ENCODE data around the gene APBA2.

APBA2 gene

DNA sequence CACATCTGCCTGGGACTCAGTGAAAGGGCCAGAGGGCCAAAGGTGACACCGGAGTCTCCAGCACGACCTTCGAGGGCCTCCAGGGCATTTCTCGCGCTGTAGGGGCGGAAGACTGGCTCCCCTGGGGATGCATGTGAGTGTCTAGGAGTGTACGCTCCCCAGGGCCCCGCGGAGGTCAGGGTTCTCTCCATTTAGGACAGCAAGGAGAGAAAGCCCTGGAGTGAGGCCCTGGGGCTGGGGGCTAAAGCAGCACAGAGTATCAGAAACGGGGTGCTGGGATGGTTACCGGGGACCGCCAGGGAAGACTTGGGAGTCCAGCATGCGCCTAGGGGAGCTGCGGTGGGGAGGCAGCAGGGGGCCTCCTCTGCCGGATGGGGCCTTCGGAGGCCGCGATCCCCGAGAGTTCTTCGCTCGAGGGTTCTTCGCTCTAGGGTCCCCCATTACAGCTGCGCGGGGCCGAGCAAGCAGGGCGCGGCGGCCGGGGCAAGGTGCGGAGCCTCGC lies 595 bp upstream of the APBA2 start:
- TF ChIP-seq, protein P1, sequence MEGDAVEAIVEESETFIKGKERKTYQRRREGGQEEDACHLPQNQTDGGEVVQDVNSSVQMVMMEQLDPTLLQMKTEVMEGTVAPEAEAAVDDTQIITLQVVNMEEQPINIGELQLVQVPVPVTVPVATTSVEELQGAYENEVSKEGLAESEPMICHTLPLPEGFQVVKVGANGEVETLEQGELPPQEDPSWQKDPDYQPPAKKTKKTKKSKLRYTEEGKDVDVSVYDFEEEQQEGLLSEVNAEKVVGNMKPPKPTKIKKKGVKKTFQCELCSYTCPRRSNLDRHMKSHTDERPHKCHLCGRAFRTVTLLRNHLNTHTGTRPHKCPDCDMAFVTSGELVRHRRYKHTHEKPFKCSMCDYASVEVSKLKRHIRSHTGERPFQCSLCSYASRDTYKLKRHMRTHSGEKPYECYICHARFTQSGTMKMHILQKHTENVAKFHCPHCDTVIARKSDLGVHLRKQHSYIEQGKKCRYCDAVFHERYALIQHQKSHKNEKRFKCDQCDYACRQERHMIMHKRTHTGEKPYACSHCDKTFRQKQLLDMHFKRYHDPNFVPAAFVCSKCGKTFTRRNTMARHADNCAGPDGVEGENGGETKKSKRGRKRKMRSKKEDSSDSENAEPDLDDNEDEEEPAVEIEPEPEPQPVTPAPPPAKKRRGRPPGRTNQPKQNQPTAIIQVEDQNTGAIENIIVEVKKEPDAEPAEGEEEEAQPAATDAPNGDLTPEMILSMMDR (conservative IDR thresholded peaks at IDR 0.05; ENCODE audit: low read length), result no peak
- TF ChIP-seq EZH2phosphoT487 (IDR thresholded peaks at IDR 0.05; ENCODE audit: borderline replicate concordance), result no peak
- Histone ChIP-seq H3K79me2 (ENCODE audit: insufficient read depth, low read length) (no peaks in the 10 kb centered on the region), H4K20me1 (ENCODE audit: insufficient read depth, low read length, poor library complexity, severe bottlenecking) (no peaks in the 10 kb centered on the region), H3K9ac (ENCODE audit: low read depth, low read length, poor library complexity, severe bottlenecking) (no peak overlapping the region), H3K4me1 (ENCODE audit: insufficient read depth, low read length, poor library complexity, severe bottlenecking) (peaks cover 10% of the 10 kb centered on the region), H3K27me3 (ENCODE audit: insufficient read depth, low read length, poor library complexity, severe bottlenecking) (no peaks in the 10 kb centered on the region), H3K36me3 (ENCODE audit: insufficient read depth, low read length) (no peaks in the 10 kb centered on the region), H2AFZ (ENCODE audit: low read length) (no peak overlapping the region), H3K4me3 (ENCODE audit: low read length, poor library complexity, severe bottlenecking) (no peak overlapping the region), H3K9me3 (ENCODE audit: insufficient read depth, low read depth, low read length) (no peaks in the 10 kb centered on the region), H3F3A (ENCODE audit: low read depth) (no peaks in the 10 kb centered on the region), H3K9me2 (replicated peaks; ENCODE audit: low read depth, low read length) (no peaks in the 10 kb centered on the region), H3K4me2 (ENCODE audit: low read depth, low read length, poor library complexity, severe bottlenecking) (no peak overlapping the region)

DNA sequence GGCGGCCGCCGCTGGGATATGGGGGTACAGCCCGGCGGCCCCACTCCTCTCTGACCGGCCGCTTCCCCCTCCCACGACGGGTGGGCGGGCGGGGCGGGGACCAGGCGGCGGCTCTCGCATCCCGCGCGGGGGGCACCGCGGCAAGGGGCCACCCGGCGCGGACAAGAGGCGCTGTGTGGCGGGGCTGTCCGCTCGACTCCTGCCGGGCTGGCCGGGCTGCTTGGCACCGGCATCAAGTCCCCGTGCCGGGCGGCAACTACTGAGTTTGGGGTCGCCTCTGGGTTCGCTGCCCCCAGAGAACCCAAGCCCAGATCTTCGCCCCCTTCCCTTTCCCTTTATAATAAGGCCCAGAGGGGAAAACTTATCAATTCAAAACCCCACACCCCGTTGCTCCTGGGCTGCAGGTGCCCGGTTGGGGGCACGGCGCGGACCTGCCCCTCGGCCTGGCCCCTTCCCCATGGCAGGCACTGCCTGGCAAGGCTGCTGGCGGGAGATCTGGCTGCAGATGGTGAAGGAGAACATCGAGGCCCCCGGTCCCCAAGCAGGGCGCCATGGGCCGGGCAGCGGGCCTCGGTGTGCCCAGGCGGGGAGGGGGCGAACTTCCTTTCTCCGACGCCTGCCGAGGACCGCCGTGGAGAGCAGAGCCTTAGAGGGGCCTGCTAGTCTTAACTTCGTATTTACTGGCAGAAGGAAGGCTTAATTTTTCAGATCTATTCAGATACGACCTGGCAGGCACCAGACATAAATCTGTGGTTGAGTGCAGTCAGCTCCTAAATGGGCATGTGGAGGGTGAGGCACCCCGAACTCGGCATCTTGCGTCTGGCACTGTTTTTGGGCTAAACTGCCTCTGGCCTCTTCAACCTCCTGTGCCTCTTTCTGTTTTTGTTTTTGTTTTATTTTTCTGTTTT lies 911 bp downstream of the APBA2 start:
- H3K4me3 ChIP-seq (ENCODE audit: low read length, poor library complexity, severe bottlenecking), result no peak overlapping the region
- H3K36me3 ChIP-seq (ENCODE audit: insufficient read depth, low read length), result no peaks in the 10 kb centered on the region
- H3K27me3 ChIP-seq (ENCODE audit: insufficient read depth, low read length, poor library complexity, severe bottlenecking), result no peaks in the 10 kb centered on the region
- H3K4me2 ChIP-seq (ENCODE audit: low read depth, low read length, poor library complexity, severe bottlenecking), result no peak overlapping the region
- H3K79me2 ChIP-seq (ENCODE audit: insufficient read depth, low read length), result no peaks in the 10 kb centered on the region
- H2AFZ ChIP-seq (ENCODE audit: low read length), result no peak overlapping the region
- H3K4me1 ChIP-seq (ENCODE audit: insufficient read depth, low read length, poor library complexity, severe bottlenecking), result peaks cover 19% of the 10 kb centered on the region
- TF ChIP-seq, protein P1 (conservative IDR thresholded peaks at IDR 0.05; ENCODE audit: low read length), result no peak
- no peak for TF ChIP-seq EZH2phosphoT487 (IDR thresholded peaks at IDR 0.05; ENCODE audit: borderline replicate concordance)
- H3K9me2 ChIP-seq (replicated peaks; ENCODE audit: low read depth, low read length), result no peaks in the 10 kb centered on the region
- peaks cover 4% of the 10 kb centered on the region; the same call in 1 of the 2 replicates for H3F3A ChIP-seq (ENCODE audit: low read depth)
- no peaks in the 10 kb centered on the region for H3K9me3 ChIP-seq (ENCODE audit: insufficient read depth, low read depth, low read length)
- H3K9ac ChIP-seq (ENCODE audit: low read depth, low read length, poor library complexity, severe bottlenecking), result no peak overlapping the region
- H4K20me1 ChIP-seq (ENCODE audit: insufficient read depth, low read length, poor library complexity, severe bottlenecking), result no peaks in the 10 kb centered on the region

DNA sequence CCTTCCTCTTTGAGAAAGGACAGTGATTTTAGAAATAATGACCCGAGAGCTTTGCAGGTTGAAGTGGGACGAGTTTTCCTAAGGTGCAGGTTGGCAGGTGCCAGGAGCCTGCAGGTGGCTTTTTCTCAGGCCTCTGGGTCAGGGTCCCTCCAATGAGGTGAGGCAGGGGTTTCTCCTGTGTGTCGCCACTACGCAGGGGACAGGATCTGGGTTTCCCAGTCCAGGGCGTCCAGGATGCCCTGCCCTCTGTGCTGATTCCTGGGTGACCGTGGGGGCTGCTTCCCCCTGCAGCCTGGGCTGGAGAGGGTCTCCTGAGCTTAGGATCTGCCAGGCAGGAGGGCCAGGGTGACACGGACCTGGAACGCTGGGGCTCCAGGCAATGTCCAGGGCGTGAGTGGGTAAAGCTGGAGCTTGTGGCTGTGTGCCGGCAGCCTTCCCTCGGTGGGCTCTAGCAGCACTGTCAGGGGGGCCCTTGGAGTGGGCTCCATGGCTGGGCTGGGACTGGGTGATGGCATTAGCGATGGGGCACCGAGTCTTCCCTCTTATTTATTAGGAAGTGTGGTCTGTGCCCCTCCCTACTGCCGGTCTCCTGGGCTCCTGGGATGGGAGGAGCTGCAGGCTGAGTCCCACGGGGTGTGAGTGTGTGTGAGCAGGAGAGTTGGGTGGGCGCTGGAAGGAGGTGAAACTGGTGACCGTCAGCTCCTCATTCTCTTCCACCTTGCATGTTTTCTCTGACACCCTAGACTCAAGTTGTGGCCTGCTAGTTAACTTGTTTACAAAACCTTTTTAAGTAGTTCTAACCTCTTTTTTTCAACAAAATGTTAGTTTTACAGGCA lies 1.8 kb downstream of the APBA2 start:
- H3K79me2 ChIP-seq (ENCODE audit: insufficient read depth, low read length), result no peaks in the 10 kb centered on the region

More for the DNA sequence above, 1.8 kb downstream of the APBA2 start:
- Histone ChIP-seq H2AFZ (ENCODE audit: low read length) (no peak overlapping the region), H4K20me1 (ENCODE audit: insufficient read depth, low read length, poor library complexity, severe bottlenecking) (no peaks in the 10 kb centered on the region), H3K4me2 (ENCODE audit: low read depth, low read length, poor library complexity, severe bottlenecking) (no peak overlapping the region), H3K4me3 (ENCODE audit: low read length, poor library complexity, severe bottlenecking) (no peak overlapping the region), H3K9me2 (replicated peaks; ENCODE audit: low read depth, low read length) (no peaks in the 10 kb centered on the region), H3K27me3 (ENCODE audit: insufficient read depth, low read length, poor library complexity, severe bottlenecking) (no peaks in the 10 kb centered on the region), H3K36me3 (ENCODE audit: insufficient read depth, low read length) (no peaks in the 10 kb centered on the region), H3K9ac (ENCODE audit: low read depth, low read length, poor library complexity, severe bottlenecking) (no peak overlapping the region), H3K9me3 (ENCODE audit: insufficient read depth, low read depth, low read length) (no peaks in the 10 kb centered on the region), H3K4me1 (ENCODE audit: insufficient read depth, low read length, poor library complexity, severe bottlenecking) (peaks cover 19% of the 10 kb centered on the region), H3F3A (ENCODE audit: low read depth) (peaks cover 4% of the 10 kb centered on the region; the same call in 1 of the 2 replicates)
- TF ChIP-seq EZH2phosphoT487 (IDR thresholded peaks at IDR 0.05; ENCODE audit: borderline replicate concordance), result no peak
- TF ChIP-seq, protein P1 (conservative IDR thresholded peaks at IDR 0.05; ENCODE audit: low read length), result no peak
